Astrocyte (in vitro differentiated cells and primary cell): ENCODE data around the gene HOXC11. TPM values are rescaled to one million over a fixed set of nuclear protein-coding genes. Genes with fewer than 3 reads are reported as not detected.

Experiments
- DNase-seq: peaks from one replicate; pipeline ENCODE4 v3.0.0-alpha.2; 2010; ENCODE audit warnings: low read depth
- FAIRE-seq: peaks from 2 replicates; lab custom pipeline; 2011; peaks lifted over from hg19 to GRCh38; lab: Jason Lieb, UNC
- H2AFZ ChIP-seq: 2 replicates; pipeline ENCODE4 v1.6.0; 2012; ENCODE audit warnings: low read depth, low read length, inconsistent platforms
- H3K27ac ChIP-seq: 2 replicates; pipeline ENCODE4 v1.5.1; 2011; ENCODE audit warnings: low read depth, low read length, inconsistent platforms
- H3K27me3 ChIP-seq: 2 replicates; pipeline ENCODE4 v1.6.0; 2011; ENCODE audit warnings: low read length, inconsistent platforms; ENCODE audit not compliant: insufficient read depth
- H3K36me3 ChIP-seq: 2 replicates; pipeline ENCODE4 v1.5.1; 2011; ENCODE audit warnings: low read length, inconsistent platforms; ENCODE audit not compliant: insufficient read depth
- H3K4me1 ChIP-seq: 2 replicates; pipeline ENCODE4 v1.5.1; 2011; ENCODE audit warnings: low read length, inconsistent platforms; ENCODE audit not compliant: insufficient read depth
- H3K4me2 ChIP-seq: 2 replicates; pipeline ENCODE4 v1.6.0; 2012; ENCODE audit warnings: low read length, inconsistent platforms
- H3K4me3 ChIP-seq: 2 replicates; pipeline ENCODE4 v1.5.1; 2011; ENCODE audit warnings: low read depth, mild to moderate bottlenecking, low read length, inconsistent platforms; ENCODE audit not compliant: insufficient read depth
- H3K79me2 ChIP-seq: 2 replicates; pipeline ENCODE4 v1.6.0; 2012; ENCODE audit warnings: mild to moderate bottlenecking, low read length, inconsistent platforms; ENCODE audit not compliant: insufficient read depth
- H3K9ac ChIP-seq: 2 replicates; pipeline ENCODE4 v1.6.0; 2012; ENCODE audit warnings: mild to moderate bottlenecking, low read length, inconsistent platforms
- H3K9me3 ChIP-seq: 2 replicates; pipeline ENCODE4 v1.5.1; 2012; ENCODE audit warnings: low read depth, mild to moderate bottlenecking, low read length, inconsistent platforms; ENCODE audit not compliant: insufficient read depth
- H4K20me1 ChIP-seq: 2 replicates; pipeline ENCODE4 v1.6.0; 2012; ENCODE audit warnings: low read length, inconsistent platforms; ENCODE audit not compliant: insufficient read depth
- H3K27ac Mint-ChIP-seq: one replicate; pipeline ENCODE4 v1.8.0; 2021; ENCODE audit warnings: mild to moderate bottlenecking, mixed read lengths; ENCODE audit not compliant: unreplicated experiment
- H3K27me3 Mint-ChIP-seq: one replicate; pipeline ENCODE4 v1.8.0; 2021; ENCODE audit warnings: low read depth, mixed read lengths; ENCODE audit not compliant: unreplicated experiment
- H3K36me3 Mint-ChIP-seq: one replicate; pipeline ENCODE4 v1.8.0; 2021; ENCODE audit warnings: low read depth, mixed read lengths; ENCODE audit not compliant: unreplicated experiment
- H3K4me1 Mint-ChIP-seq: one replicate; pipeline ENCODE4 v1.8.0; 2021; ENCODE audit warnings: low read depth, mixed read lengths; ENCODE audit not compliant: unreplicated experiment
- H3K4me3 Mint-ChIP-seq: one replicate; pipeline ENCODE4 v1.8.0; 2021; ENCODE audit warnings: mild to moderate bottlenecking, moderate library complexity, mixed read lengths; ENCODE audit not compliant: unreplicated experiment
- H3K9me3 Mint-ChIP-seq: one replicate; pipeline ENCODE4 v1.8.0; 2021; ENCODE audit warnings: mild to moderate bottlenecking, mixed read lengths; ENCODE audit not compliant: unreplicated experiment
- EZH2 ChIP-seq: IDR thresholded peaks from 2 replicates; pipeline ENCODE4 v1.6.1; 2012; ENCODE audit warnings: mild to moderate bottlenecking, low read length, inconsistent platforms; ENCODE audit not compliant: insufficient read depth
- total RNA-seq: library from RNA; stranded (reverse); gene quantifications from 2 replicates; pipeline ENCODE4 v1.2.1, GENCODE V29; 2021
- TF ChIP-seq, protein P1 (sequence below): IDR thresholded peaks from 2 replicates; pipeline ENCODE4 v1.5.1; 2011; ENCODE audit warnings: low read depth, mild to moderate bottlenecking, inconsistent platforms, low read length, moderate library complexity; ENCODE audit not compliant: insufficient read depth

The HOXC11 gene
- total RNA-seq, 1 donor from 2014 or later = not detected

DNA sequence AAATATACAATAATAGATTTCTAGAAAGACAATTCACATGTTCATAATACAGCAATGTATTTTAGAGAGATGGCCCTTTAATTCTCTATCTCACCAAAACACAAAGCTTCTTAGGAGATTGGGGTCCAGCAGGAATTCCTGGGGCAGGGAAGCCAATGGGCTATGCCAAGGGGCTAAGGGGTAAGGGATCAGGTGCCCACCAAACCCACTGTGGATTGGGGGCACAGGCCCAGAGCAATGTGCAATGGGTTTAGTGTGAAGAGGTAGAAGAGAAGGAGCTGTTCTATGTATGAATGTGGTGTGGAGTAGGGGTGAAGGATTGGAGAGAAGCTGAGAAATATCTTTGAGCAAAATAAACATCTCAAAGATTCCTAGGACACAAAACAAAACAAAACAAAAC lies 31.7 kb upstream of the HOXC11 start:
- H3K79me2 ChIP-seq = no peaks in the 10 kb centered on the region
- H3K27me3 Mint-ChIP-seq = peaks cover 89% of the 10 kb centered on the region
- peaks cover 14% of the 10 kb centered on the region for H3K9me3 Mint-ChIP-seq
- FAIRE-seq (no peak), DNase-seq (no peak)
- H3K4me1 Mint-ChIP-seq = no peaks in the 10 kb centered on the region
- H3K4me3 ChIP-seq = no peak overlapping the region
- no peak for TF ChIP-seq EZH2
- TF ChIP-seq, protein P1, sequence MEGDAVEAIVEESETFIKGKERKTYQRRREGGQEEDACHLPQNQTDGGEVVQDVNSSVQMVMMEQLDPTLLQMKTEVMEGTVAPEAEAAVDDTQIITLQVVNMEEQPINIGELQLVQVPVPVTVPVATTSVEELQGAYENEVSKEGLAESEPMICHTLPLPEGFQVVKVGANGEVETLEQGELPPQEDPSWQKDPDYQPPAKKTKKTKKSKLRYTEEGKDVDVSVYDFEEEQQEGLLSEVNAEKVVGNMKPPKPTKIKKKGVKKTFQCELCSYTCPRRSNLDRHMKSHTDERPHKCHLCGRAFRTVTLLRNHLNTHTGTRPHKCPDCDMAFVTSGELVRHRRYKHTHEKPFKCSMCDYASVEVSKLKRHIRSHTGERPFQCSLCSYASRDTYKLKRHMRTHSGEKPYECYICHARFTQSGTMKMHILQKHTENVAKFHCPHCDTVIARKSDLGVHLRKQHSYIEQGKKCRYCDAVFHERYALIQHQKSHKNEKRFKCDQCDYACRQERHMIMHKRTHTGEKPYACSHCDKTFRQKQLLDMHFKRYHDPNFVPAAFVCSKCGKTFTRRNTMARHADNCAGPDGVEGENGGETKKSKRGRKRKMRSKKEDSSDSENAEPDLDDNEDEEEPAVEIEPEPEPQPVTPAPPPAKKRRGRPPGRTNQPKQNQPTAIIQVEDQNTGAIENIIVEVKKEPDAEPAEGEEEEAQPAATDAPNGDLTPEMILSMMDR = no peak
- no peak overlapping the region for H3K27ac Mint-ChIP-seq
- no peak overlapping the region for H3K27ac ChIP-seq
- peaks cover 88% of the 10 kb centered on the region for H3K27me3 ChIP-seq
- H3K9ac ChIP-seq = no peak overlapping the region
- no peaks in the 10 kb centered on the region for H3K36me3 Mint-ChIP-seq
- no peak overlapping the region for H3K4me3 Mint-ChIP-seq
- no peaks in the 10 kb centered on the region for H4K20me1 ChIP-seq
- no peak overlapping the region for H3K4me2 ChIP-seq
- no peaks in the 10 kb centered on the region for H3K9me3 ChIP-seq
- H3K36me3 ChIP-seq = no peaks in the 10 kb centered on the region
- H2AFZ ChIP-seq = no peak overlapping the region
- H3K4me1 ChIP-seq = no peaks in the 10 kb centered on the region

DNA sequence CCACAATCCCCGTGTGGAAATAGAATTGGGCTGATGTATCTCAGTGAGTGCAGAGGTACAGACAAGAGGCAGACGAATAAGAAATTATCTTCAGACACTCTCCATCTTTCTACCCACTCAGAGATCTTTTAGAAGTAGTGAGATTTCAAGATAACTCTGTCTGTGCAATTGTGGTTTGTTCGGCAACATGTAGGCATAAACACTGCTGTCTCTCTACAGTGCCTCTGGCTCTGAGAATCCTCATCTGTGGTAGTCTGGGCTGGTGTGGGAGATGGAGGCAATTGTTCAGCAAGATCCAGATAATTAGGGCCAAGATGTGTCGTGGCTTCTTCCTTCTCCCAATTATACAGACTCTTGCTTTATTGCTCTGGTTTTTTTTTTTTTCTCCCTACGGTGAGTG lies 31.2 kb upstream of the HOXC11 start:
- FAIRE-seq = no peak
- Histone ChIP-seq H3K9me3 (no peaks in the 10 kb centered on the region), H4K20me1 (no peaks in the 10 kb centered on the region), H2AFZ (no peak overlapping the region), H3K9ac (no peak overlapping the region), H3K36me3 (no peaks in the 10 kb centered on the region), H3K27me3 (peaks cover 88% of the 10 kb centered on the region), H3K27ac (no peak overlapping the region), H3K4me2 (no peak overlapping the region), H3K79me2 (no peaks in the 10 kb centered on the region), H3K4me3 (no peak overlapping the region), H3K4me1 (no peaks in the 10 kb centered on the region)
- Mint-ChIP-seq H3K27me3 (peaks cover 89% of the 10 kb centered on the region), H3K4me3 (no peak overlapping the region), H3K27ac (no peak overlapping the region), H3K4me1 (no peaks in the 10 kb centered on the region), H3K9me3 (peaks cover 14% of the 10 kb centered on the region), H3K36me3 (no peaks in the 10 kb centered on the region)
- TF ChIP-seq EZH2 = no peak
- no peak for DNase-seq

DNA sequence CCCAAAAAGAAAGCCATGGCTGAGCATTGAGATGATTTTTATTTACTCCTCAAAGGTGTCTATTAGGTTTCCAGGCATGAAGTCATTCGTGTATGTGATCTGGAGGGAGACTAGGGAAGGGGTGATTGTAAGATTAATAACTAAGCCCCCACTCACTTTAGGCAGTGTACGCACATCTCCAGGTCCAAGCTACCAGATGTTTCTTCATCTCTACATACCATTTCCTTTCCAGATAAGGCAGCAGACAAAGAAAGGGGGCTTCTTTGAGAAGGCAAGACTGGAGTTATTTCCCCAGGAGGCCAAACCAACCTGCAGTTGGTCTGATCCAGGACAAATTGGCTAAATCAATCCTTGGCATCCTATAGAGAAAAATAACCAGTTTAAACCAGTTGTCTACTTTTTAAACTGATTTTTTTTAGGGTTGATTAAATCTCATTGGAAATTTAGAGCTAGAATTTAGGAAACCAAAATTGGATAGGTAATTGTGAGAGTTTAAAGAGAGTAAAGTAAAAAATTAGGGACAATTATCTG lies 30.4 kb upstream of the HOXC11 start:
- H3K27me3 ChIP-seq = peaks cover 86% of the 10 kb centered on the region
- H3K9me3 ChIP-seq = no peaks in the 10 kb centered on the region
- Mint-ChIP-seq H3K9me3 (peaks cover 8% of the 10 kb centered on the region), H3K27me3 (peaks cover 90% of the 10 kb centered on the region), H3K27ac (no peak overlapping the region), H3K36me3 (no peaks in the 10 kb centered on the region), H3K4me3 (no peak overlapping the region), H3K4me1 (no peaks in the 10 kb centered on the region)
- no peak for DNase-seq
- no peak overlapping the region for H3K27ac ChIP-seq
- no peak for FAIRE-seq
- no peaks in the 10 kb centered on the region for H3K79me2 ChIP-seq
- H3K36me3 ChIP-seq = no peaks in the 10 kb centered on the region
- no peak overlapping the region for H3K4me2 ChIP-seq
- H3K4me1 ChIP-seq = no peaks in the 10 kb centered on the region
- H3K4me3 ChIP-seq = no peak overlapping the region
- no peak for TF ChIP-seq EZH2
- TF ChIP-seq, protein P1 = no peak
- H4K20me1 ChIP-seq = no peaks in the 10 kb centered on the region
- no peak overlapping the region for H2AFZ ChIP-seq
- no peak overlapping the region for H3K9ac ChIP-seq
